ENCODE data around the gene CNOT1.
A peak's percentile ranks its signal among the peaks of the same experiment; 100 is the strongest.
"Not testable (repeated sequence)": the region's sequence is repeated elsewhere in the genome, so short reads cannot be mapped to it uniquely, and the experiment has no call there.

The CNOT1 gene

DNA sequence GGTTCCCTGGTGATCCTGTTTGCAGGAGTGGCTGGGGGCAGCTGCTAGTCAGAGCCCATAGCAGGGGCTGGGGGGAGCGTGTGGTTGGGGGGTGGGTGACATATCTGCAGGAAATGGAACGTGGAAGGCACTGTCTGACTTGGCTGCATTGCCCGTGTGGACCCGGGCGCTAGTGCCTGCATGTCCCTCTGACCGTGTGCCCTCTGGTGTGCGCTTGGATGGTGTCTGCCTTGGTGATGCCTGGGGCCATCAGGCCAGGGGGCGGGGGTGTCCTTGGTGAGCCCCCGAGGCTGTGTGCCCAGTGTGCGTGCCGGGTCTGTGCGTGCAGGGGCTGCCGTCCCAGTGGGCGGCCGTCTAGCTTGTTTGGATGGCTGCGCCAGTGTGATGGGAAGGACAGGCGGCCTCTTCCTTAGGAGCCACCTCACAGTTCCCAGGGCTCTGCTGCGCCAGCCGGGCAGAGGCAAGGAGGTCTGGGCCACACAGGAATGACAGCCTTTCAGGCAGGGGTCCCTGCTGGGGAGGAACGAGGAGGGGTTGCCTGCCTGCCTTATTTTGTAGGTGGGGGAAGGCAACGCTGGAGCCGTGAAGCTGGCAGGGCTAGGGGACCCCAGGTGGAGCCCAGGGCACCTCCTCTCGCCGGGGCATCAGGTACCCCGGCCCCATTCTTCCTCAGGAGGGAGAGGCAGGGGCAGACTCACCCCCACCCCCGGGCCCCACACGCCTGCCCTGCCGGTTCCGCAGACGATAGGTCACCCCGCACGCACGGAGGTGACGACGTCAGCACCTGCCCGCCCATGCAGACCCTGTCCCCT is 129.0 kb downstream of the CNOT1 start:
- DNase-seq: peak; percentile 73

DNA sequence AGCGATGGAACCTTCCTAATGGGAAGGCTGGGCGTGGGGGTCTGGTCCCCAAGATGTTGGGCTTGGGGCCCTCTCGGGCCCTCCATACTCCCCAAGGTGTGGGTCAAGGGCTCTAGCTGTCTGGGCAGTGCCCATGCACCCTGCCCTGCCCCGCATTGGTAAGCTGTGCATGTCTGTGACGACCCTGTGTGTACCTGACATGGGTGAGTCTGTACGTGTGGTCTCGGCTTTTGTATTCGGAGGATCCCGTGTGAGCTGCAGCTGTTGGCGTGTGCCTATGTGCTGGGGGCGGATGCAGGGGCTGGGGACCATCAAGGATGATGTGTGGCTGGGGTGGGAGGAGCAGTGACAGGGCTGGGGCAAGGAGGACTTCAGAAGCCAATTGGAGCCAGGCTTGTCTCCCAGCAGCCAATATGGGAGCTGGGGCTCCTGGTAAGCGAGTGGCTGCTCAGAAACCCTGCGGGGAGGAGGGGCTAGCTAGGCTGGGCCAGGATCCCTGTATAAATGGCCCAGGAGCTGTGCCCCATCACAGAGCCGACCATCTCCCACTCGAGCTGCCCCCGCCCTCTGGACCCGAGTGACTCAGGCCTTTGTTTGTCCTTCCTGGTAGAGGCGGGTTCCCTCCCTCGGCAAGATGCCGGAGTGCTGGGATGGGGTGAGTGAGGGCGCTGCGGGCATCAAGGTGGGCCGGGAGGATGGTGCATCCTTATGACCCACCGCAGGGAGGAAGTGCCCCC is 129.8 kb downstream of the CNOT1 start, which contains the start of gene NDRG4:
TSS of gene NDRG4 (plus strand) at position 529 of the 737 bp plus-strand sequence. CDS start at position 635, 106 bp downstream.
- DNase-seq: peak; percentile 95

DNA sequence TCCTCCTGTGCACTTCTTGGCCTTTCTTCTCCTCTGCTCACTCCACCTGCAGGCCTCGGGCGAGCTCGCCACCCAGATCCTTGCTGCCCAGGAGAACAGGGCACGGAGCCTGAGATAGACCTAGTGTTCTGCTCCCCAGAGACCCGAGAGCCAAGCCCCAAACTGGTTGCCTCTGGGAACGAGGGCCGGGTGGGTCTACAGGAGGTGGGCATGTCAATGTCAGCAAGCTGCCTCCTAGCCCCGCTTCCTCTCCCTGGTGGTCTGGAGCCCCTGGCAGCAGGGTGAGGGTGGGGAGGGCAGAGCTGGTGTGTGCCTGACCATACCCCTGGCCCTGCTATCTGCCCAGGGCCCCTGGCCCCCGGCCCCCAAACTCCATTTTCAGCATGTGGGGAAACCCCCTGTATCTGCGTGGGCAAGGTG is 130.5 kb downstream of the CNOT1 start:
- no peak for DNase-seq

DNA sequence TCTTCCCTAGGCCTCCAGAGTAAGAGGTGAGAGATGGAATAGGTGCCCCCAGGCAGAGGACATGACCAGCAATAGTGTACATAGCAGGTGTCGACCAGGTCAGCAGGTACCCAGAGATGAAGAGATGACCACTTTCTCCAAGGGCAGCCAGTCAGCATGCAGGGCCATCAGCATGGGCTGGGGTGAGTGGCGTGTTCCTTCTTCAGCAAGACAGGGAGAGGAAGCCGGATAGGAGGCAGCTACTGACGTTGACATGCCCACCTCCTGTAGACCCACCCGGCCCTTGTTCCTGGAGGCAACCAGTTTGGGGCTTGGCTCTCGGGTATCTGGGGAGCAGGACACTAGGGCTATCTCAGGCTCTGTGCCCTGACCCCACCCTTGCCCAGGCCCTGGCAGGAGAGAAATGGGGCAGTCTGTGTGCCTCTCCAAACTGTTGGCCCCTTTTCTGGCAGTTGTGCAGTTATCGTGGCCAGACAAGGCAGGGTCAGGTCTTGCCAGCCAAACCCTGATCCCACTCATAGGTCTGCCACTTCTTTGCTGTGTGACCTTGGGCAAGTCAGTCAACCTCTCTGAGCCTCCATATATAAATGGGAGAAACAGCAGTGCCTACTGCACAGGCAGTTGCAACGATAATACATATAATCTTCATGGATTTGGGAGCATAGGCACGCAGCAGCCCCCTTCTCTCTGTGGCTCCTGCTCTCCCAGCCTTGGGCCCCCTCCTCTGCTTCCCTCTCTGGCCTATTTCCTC is 131.1 kb downstream of the CNOT1 start:
- no peak for DNase-seq

DNA sequence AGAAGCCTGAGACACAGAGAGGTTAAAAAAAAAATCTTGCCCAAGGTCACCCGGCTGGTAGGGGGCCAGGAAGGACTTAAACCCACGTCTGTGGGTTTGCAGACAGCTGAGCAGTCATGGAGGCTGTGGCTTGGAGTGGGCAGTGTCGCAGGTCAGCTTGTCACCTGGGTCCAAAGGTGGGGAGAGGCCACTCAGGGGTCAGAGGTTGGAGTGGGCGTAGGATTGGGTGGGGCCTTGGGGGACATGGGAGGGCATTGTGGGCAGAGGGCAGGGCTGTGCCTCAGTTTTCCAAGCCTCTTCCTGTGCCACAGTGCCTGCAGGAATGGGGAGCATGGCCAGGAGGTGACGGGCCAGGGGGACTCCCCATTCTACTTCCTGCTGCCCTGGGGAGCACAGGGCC is 131.7 kb downstream of the CNOT1 start:
- no peak for DNase-seq

DNA sequence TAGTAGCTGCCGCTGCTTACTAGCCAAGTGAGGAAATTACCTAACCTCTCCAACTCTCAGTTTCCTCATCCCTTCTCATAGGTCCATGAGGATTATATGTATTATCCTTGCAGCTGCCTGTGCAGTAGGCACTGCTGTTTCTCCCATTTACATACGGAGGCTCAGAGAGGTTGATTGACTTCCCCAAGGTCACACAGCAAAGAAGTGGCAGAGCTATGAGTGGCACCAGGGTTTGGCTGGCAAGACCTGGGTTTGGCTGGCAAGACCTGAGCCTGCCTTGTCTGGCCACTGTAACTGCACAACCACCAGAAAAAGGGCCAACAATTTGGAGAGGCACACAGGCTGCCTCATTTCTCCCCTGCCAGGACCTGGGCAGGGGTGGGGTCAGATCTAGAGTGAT is 132.2 kb downstream of the CNOT1 start:
- no peak for DNase-seq

DNA sequence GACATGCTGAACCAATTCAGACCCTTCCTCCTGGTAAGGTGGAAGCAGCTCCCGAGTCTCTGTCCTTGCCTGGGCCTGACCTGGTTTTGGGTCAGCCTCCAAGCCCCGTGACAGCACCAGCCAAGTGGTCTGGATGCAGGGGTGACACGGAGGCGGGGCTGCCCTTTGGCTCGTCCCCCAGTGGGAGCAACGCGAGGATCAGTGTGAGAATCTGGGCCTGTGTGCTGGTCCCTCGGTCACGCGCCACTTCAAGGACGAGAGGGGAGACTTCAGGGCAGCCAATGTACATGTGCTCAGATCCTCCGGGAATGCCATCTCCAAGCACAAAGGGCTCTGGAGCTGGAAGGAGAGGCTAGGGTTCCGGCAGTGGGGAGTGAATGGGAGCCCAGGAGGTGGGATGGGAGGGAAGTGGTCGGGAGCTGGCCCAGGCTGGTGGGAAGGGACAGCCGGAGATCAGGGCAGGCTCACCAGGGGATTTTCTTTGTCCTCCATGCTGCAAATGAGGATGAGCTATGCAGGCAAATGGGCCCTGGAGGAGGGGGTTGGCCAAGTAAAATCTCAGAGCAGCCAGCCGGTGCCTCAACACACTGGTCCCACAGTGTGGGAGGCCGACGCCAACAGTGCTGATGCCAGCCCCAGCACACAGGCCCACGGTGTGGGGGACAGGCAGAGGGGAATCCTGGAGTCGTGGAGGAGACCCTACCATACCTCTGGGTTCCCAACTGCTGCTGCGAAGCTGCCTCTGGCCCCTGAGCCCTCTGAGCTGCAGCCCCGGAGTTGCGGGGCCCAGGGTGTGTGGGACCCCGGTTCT is 133.9 kb downstream of the CNOT1 start:
- no peak for DNase-seq

DNA sequence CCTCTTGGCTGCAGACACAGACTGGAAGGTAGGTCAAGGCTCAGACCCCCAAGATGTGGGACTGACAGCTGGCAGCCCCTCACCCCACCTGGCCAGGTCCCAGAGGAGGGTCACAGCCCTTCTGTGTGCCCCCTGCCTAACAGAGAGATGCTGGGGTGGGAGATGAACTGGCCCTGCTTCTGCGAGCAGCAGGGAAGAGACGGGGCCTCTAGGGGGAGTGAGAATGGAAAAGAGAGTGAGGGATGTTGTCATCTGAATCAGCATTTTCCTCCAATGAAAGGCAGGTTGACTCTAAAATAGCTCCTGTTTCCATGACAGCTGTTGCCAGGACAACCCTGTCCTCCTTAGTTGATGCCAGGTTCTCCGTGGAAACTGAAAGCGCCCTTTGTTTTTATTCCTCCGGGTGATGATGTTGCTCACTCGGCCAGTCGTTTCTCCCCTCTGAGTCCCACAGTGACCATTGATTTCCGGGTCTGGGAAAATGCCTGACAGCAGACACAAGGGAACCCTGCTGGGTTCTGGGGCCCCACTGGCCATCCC is 134.6 kb downstream of the CNOT1 start:
- peak; percentile 98 for DNase-seq

DNA sequence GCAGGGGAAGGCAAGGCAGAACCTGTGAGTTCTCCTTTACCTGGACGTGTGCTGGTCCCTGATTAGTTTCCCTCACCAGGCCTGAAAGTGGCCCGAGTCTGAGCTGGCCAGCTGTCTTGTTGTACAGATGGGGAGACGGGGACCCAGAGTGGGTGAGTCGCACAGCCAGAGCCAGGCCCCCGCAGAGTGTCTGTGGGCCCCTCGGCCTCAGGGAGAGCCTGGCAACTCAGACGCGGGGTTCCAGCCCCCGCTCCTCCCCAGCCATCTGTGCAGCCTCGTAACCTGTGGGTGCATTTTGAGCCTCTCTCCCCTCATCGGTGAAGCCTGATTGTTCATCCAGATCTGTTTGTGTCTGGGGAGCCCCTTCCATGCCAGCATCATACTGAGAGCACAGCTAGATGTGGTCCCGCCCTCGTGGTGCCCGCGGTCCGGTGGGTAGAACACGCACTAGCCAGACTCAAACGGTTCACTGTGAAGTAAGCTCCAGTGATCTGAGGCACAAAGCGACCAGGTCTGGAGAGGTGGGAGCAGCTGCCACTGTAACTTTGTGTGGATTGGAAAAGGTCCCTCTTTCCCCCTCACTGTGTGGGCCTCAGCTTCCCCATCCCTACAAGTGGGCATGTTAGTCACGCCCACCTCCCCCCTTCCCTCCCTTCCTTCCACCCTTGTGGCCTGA is 135.7 kb downstream of the CNOT1 start:
- DNase-seq: no peak

DNA sequence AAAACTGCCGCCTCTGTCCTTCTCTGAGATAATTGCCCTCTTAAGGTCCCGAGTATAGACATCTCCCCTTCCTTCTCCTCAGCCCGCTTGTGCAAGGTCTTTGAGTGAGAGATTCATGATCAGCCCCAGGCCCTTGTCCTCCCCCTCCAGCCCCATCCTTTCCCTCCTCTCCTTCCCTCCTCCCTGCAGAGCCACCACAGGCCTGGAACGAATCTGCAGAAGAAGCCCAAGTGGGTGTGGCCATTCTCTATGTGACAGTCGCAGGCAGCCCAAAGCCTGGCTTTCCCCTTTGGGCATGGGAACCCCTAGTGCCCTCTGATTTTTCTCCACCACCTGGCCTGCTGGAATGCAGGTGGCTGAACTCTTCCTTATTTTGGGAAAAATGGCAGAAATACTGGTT is 136.9 kb downstream of the CNOT1 start:
- DNase-seq: peak; percentile 62

DNA sequence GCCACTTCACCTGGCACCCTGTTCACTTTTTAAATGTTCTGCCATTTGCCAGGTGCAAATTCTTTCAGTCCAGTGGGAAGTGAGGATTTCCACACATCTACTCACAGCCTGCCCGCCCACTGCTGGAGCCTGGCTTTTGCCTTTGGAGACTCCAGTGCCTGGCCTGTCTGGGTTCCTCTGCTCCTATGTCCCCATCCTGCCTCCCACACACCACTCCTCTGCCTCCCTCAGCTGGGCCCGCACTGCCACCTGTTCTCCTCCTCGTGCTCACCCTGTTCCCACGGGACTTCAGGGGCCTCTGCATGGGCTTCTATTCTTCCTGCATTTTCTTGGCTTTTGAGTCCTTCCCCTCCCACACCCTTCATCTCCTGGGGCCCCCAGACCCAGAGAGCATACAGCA is 137.6 kb downstream of the CNOT1 start:
- DNase-seq: peak; percentile 47

DNA sequence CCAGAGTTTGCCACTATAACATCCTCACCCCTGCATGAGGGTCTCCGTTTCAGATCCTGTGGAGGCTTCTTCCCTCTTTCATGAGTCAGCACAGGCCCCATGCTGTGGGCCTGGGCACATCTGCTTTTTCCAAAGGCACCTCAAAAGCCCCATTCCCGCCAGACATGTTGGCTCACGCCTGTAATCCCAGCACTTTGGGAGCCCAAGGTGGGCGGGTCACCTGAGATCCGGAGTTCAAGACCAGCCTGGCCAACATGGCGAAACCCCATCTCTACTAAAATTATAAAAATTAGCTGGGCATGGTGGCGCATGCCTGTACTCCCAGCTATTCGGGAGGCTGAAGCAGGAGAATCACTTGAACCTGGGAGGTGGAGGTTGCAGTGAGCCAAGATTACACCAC is 139.1 kb downstream of the CNOT1 start:
- not testable (repeated sequence) for DNase-seq

DNA sequence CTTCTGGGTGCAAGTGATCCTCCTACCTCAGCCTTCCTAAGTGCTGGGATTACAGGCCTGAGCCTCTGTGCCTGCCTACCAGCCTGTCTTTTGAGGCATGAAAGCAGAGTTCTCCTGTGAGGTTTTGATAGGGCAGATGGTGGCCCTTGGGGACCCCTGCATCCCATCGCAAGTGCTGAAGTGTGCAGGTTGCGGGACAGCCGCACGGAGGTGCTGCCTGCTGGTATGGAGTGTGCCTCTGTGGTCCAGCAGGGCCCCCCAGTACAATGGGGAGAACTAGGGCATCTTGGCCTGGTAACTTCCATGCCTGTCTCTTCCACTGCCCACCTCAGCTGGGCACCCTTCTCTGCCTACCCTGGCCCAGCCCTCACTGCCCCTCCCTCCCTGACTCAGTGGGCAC is 139.6 kb downstream of the CNOT1 start:
- DNase-seq: no peak

DNA sequence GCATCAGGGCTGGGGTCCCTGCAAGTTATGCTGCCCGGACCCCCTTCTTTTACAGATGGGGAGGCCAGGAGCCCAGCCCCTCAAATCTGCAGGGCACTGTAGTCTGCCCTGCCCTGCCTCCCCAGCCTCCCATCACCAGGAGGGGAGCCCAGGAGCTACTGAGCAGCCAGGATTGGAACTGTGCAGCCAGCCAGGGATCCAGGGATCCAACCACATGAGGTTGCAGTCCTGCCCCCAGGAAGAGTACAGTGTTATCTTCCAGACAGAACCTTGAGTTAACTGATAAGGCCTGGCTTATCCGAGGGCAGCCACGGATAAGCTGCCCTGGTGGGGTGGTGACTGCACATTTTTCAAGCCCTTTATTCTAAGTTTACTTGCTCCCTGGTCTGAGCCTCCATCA is 141.1 kb downstream of the CNOT1 start:
- DNase-seq: no peak

DNA sequence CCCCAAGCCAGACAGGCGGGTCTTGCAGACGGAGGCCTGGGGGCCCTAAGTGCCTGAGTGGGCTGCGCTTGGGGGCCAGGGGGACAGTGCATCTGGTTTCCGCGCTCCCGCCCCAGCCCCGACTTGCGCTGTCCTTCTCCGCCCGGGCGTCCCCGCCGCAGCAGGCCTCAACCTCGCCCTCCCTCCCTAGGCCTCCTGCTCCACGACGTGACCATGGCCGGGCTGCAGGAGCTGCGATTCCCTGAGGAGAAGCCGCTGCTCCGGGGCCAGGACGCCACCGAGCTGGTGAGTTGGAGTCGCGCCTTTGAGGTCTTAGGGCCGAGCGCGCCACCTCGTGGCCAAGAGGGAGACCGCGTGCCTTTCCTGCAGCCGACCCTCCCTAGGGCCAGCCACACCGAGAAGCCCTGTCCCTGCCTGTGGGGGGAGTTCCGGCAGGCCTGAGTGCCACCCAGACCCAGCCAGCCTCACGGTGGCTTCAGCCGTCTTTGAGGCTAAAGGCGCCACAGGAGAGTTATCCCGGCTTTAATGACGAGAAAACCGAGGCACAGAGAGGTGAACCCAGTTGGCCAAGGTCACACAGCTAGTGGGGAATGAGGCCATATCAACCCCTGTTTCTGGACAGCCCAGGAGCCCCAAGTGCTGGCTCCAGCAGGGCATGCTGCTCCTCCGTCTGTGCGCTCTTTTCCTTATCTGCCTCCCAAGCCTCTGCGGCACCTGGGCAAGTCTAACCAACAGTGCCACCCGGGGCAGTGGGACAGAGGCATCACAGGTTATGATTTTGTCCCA is 141.9 kb downstream of the CNOT1 start:
- peak; percentile 95 for DNase-seq

DNA sequence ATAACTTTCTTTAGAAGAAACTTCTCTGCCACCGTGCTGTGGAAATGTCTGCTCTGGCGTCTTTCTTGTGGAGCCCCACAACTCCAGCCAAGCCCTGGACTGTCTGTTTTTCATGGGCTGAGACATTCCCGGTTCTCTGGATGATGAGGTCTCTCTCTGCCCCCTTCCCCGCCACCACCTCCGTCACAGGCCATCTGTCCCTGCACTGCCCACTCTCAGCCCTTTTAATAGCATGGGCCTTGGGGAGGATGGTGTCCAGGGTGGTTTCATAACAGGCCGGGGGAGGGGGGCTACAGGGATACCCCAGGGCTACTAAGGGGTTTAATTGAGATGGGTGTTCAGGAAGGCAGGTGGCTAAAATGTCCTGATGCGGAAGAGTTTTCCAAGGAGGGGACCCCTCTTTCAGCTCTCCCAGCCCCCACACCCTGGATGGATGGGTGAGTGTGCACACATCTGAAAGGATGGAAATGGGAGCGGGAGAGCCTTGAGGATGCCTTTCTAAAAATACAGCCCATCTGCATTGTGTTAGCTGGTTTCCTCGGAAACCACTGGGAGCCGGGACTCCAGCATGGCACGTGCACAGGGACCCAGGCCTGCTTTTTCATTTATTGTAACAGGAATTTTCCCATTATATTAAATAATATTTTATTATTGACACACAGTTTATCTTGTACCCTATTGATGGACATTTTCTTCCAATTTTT is 144.3 kb downstream of the CNOT1 start:
- DNase-seq: peak; percentile 43

DNA sequence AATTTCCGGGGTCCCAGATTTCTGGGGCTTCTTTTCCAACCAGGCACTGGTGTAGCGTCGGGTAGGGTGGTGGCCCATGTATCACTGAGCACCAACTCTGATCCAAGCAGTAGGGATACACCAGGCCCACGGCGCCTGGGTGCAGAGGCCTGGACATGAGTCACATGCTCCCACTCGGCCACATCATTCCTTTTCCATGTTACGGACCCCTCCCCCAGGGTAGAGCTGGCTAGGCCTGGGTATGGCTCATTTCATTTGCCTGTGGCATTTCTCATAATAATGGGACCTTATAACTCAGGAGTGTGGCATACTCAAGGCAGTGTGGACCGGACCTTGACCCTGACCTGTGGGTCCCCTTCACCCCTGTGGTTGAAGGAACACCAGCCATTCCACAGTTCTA is 147.7 kb downstream of the CNOT1 start:
- no peak for DNase-seq

DNA sequence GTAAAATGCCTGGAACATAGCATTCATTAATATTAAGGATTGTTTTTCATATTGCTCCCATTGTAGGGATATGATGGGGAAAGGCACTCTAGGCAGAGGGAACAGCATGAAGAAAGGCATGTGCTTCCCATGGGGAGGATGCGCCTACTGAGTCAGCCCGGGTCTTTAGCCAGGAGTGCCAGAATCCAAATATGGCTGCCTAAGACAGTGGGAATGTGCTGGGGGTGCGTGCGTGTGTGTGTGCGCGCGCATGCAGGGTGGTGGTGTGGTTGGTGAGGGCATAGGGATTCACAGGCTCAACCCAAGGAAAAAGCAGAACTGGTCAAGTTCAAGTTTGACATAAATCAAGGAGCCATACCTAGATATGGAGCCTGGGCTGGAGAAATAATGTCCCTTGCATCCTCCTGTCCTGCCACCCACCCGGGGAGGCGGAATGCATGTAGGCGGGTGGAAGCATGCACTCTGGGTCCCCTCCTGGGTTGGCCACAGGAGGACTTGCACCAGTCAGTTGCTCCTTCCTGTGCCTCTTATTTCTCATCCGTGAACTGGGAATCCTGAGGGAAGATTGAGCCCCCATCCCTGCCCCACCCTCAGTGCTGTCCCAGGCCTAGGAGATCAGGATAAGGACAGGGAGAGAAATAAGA is 148.3 kb downstream of the CNOT1 start:
- DNase-seq: no peak

DNA sequence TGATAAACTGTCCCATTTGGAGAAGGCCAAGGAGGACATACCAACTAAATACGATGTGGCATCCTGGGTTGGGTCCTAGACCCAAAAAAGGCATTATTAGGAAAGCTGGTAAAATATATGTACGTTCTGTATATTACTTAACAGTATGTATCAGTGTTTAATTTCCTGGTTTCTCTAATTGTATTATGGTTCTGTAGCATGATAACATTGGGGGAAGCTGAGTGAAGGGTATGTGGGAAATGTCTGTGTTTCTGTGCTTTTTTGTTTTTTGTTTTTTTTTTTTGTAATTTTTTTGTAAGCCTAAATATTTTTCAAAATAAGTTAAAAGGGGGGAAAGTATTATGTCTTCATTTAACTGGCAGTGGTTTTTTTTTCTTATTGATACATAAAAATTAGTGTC is 151.2 kb downstream of the CNOT1 start:
- no peak for DNase-seq

DNA sequence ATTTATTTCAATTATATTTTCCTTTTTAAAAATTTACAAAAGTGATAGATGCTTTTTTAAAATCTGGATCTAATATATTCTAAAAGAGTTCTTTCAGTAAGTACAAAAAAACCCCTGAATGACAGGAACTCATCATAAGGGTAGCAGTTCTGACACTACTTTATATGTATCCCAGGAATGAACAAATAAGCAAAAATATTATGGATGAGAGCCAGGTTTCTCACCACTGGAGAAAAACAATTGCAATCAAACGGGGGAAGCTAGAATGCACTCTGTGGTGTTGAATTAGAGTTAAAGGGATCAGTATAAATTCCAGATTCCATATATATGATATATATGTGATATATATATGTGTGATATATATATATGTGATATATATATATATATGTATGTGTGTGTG is 152.8 kb downstream of the CNOT1 start:
- DNase-seq: no peak
